NK-92 (cell line): ENCODE results near the gene DUSP9.

Experiments used
- DNase-seq: peaks from one replicate; lab custom pipeline; 2025; ENCODE audit not compliant: unreplicated experiment; lab: John Stamatoyannopoulos, UW

The DUSP9 gene

GRCh38 chrX:153647461-153648357, 706 bp downstream of the DUSP9 start:
- no peak for DNase-seq

- DNase-seq = no peak
These were observed 1.6 kb downstream of the DUSP9 start for GRCh38 chrX:153648358-153649177.

GRCh38 chrX:153649178-153649914, 2.3 kb downstream of the DUSP9 start:
- no peak for DNase-seq

DNA sequence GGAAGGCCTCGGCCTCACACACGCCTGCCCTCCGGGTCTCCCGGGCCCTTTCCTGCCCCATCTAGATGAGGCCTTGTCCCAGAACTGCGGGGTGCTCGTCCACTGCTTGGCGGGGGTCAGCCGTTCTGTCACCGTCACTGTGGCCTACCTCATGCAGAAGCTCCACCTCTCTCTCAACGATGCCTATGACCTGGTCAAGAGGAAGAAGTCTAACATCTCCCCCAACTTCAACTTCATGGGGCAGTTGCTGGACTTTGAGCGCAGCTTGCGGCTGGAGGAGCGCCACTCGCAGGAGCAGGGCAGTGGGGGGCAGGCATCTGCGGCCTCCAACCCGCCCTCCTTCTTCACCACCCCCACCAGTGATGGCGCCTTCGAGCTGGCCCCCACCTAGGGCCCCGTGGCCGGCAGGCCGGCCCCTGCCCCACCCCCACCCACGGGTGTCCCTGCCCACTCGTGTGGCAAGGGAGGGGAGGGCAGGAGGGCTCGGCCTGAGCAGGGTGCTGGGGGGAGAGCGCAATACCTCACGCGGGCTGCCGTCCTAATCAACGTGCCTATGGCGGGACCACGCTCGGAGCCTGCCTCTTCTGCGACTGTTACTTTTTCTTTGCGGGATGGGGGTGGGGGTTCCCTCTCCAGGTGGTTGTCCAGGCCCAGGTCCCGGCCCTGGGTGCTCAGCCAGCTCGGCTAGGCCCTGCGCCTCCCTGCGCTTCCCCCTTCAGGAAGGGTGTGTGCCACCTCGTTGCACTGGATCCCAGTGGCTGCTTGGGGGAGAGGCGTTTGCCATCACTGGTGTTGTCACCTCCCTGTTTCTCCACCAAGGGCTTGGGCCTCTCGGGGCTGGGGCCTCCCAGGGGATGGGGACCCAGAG, 3.1 kb downstream of the DUSP9 start:
- DNase-seq = no peak

DNA sequence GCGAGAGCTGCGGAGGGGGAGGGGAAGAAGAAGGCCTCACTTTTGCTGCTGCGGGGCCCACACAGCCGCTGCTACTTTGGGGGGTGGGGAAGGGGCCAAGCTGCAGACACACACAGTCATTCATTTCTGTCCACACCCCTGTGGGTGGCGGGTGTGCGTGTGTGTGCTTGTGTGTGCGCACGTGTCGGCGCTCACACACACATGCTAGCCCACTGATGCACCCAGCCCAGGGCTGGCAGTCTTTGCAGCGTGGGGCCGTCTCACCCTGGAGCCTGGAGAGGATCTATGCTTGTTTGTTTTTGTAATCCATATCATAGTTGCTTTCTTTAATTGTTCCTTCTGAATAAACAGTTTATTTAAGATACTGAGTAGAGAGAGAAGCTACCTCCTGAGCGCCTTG, 4.0 kb downstream of the DUSP9 start:
- DNase-seq = no peak

DNA sequence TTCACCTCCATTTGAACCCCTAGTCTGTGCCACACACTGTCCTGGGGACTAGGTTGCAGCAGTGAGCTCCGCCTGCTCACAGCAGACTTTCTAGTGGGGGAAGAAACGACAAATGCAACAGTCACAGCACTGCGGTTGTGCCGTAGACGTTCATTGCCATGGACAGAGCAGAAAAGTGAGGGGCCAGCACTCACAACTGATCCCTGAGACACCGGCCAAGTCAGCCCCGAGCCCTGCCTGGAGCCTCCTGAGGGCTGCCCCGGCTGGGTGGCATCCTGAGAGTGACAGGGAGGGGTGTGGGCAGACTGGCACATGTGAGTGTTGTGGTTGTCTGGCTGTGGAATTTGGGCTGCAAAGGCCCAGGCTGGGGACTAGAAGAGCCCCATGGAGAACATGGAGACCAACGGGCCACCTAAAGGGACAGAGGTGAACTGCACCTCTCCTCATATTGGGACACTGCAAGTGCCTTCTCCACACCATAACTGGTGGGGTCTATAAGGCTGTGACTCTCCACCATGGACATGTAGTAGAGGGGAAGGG, 4.6 kb downstream of the DUSP9 start:
- no peak for DNase-seq

DNA sequence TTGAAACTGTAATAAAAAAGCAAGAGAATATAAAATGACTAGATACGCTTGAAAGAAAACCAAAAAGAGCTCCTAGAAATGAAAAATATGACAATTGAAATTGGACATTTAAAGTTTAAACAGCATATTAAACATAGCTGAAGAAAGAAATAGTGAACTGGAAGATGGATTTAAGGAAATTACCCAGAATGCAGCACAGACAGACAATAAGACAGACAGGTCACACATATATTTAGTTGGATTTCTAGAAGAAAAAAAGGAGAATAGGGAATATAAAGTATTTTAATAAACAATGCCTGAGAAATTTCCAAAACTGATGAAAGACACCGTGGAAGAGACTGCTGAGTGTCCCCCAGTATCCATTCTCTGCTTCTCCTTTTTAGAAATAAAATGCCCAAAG, 6.6 kb downstream of the DUSP9 start:
- DNase-seq = no peak

- DNase-seq = no peak
These were observed 10.2 kb downstream of the DUSP9 start for GRCh38 chrX:153657161-153657560.

GRCh38 chrX:153659268-153659667, 12.3 kb downstream of the DUSP9 start:
- DNase-seq = no peak

GRCh38 chrX:153662266-153662665, 15.3 kb downstream of the DUSP9 start:
- DNase-seq = no peak

DNA sequence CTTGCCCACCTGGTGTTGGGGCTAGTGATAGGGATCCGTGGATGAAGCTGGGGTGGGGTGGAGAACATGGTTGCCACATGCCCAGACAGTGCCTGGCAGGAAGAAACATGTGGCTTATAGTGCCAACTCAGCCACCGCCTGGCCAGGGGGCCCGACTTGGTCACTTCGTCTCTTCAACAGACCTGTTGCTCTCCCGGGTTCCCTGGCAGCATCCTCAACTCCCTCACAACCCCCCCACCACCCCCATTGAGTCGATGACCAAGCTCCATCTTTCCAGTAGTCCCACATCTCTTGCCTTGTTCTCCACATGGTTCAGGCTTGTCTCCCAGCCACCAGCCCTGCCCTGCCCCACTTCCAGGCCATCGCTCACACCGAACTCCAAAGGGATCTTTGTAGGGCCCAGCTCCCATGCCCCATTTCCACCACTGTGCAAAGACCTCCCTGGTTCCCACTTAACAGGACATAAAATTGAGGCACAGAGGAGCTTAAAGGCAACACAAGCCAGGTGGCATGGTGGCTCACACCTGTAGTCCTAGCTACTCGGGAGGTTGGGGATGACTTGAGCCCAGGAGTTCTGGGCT, 18.8 kb downstream of the DUSP9 start:
- DNase-seq = no peak

DNA sequence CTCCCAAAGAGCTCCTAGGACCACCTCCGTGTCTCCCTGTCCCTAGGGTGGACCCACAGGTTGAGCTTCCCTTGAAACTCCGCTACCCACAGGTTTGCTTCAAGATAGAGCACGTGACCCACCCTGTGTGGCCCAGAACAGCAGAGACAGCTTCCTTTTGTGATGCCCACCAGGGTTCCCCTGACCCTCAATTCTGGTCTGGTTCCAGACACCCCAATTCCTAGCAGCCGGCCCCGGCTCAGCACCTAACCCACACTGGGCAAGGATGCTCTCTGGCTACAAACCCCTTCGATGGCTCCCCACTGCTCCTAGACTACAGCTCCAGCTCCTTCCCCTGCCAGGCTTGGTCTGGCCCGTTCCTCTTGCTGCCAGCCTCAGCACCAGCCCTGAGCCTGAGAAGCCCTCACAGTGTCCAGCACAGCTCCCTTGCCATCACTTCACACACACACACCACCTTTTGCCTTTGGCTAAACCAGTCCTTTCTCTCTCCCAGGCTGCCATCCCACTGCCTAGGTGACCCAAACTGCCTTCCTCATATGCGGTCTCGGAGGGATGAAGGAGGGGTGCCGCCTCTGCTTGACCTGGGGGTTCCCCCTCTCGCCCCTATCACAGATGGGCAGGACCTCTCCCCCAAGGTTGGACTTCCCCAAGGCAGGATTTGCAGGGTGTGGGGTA, 20.4 kb downstream of the DUSP9 start:
- no peak for DNase-seq

DNA sequence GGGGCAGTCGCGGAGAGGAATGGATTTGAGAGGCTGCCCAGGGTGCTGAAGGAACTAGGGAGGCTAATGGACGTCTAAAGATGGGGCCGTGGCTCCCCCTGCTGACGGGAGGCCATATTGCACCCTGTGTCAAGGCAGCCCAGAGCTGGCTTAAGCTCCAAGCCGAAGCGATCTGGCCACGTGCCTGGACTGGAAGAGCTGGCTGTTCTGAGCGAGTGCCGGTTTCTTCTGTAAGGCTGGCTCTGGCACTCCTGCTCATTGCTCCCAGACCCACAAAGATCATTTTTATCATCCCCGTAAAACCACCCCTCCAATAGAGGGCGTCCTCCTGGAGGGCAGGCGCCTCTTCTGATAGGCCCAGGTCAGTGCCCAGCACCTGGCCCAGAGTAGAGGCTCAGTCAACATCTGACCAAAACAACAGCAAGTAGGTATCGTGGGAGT, 21.0 kb downstream of the DUSP9 start:
- no peak for DNase-seq

DNA sequence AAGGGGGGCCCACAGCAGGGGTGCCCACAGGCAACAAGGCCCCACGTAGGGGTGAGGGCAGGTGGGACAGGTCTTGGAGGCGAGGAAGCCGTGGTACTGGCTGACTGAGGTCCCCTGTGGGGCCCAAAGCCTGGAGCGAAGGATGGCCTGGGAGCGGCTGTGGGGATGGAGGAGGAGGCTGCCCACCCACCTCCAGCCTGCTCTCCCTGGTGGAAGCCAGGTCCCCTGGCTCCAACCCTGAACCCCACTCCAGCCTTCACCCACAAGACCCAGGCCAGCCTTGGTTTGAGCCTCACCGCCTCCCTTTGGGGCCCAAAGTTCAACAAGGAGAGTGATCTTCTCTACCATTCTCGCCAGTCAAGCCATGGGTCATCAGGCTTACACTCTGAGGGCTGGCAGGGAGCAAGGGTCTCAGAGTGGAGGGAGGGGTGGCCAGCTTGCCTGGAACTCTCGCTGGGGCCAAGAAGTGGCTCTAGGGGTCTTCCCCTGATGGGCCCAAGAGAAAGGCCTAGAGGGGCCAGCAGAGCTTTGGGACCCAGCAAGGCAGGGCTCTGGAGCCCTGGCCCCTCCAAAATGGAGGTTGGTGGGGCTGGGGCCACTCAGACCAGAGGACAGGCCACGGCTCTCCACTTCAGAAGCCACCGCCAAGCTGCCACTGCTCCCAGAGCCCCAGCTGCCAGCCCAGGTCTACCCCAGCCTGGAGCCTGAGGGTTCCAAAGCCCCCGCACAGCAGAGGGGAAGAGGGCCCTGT, 21.6 kb downstream of the DUSP9 start:
- no peak for DNase-seq

GRCh38 chrX:153669174-153669890, 22.3 kb downstream of the DUSP9 start:
- DNase-seq = no peak

DNA sequence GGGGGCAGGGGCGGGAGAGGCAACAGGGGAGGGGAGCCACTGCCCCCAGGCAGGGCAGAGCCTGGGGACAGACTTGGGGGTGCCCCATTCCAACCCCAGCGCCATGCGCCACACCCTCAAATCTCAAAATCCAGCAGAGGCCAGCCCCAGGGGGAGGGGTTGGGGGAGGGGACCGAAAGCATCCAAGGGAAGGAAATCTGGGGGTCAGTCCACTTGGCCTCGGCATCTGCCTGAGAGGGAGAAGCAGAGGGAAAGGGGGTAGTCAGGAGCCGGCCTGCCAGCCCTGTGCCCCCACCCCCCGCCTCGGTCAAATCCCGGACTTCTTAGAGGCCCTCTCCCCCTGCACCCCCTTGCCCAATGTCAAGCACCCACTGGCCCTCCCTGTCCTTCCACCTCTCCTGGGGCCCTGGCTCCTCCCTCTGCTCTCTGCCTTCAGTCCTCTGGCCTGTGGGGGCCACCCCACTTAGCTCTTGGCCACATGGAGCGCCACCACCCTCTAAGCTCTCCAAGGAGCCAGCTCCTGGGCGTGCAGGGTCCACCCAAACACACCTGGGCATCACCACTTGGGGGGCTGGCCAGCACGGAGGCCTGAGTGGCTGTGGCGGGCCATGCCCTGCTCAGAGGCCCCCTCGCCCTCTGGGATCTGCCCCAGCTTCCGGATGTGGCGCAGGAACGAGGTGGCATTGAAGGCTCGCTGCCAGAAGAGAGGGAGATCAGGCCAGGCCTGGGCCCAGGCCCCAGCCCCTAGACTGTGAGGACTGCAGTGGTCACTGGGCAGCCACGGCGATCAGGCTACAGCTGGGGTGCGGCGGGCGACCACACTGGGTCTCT, 23.1 kb downstream of the DUSP9 start:
- no peak for DNase-seq
